K562 (cell line): ENCODE data around the gene ASRGL1. TPM values are rescaled to one million over a fixed set of nuclear protein-coding genes. Genes with fewer than 3 reads are reported as not detected.

Source experiments
- ATAC-seq: fragments of 200-7000 bp; cut with Tn5 transposase; 3 replicates; pipeline ENCODE4 v1.9.1; 2020; ENCODE audit warnings: moderate library complexity
- BruUV-seq: library from RNA; stranded (reverse); fragments of 400-500 nt; replicated peaks from 2 replicates; lab custom pipeline; 2021; lab: Mats Ljungman, UMichigan
- CTCF ChIA-PET: fragments of 300-600 bp; formaldehyde crosslinking; extraction: SDS; loops from one replicate; lab custom pipeline; 2021; ENCODE audit warnings: low intra/inter-chr PET ratio; lab: Yijun Ruan, JAX
- POLR2A ChIA-PET: fragments of 300-600, 350-650 bp; sonication (Branson Sonifier 250); formaldehyde crosslinking; extraction: SDS; loops from one replicate; lab custom pipeline; 2021; ENCODE audit warnings: antibody characterized with exemption, inconsistent platforms; lab: Yijun Ruan, JAX
- DNase-seq, 4 experiments: peaks; one replicate each; pipeline versions ENCODE4 v3.0.0 to v3.0.0-alpha.2; 2011 to 2018; ENCODE audit warnings: low spot score in 3 of 4, mixed read lengths in 3 of 4; ENCODE audit errors: extremely low read depth in 1 of 4
- FAIRE-seq: peaks from 2 replicates; lab custom pipeline; 2011; peaks lifted over from hg19 to GRCh38; lab: Jason Lieb, UNC
- H2AFZ ChIP-seq: 2 replicates; pipeline ENCODE4 v1.6.0; 2011; ENCODE audit warnings: low read depth, low read length, control low read depth, inconsistent platforms
- H3K27ac ChIP-seq: fragments of 200-600 bp; 3 replicates; pipeline ENCODE4 v1.8.0; 2011; ENCODE audit warnings: low read depth, mild to moderate bottlenecking, control low read depth, inconsistent platforms, low read length, moderate library complexity, mixed read lengths; ENCODE audit errors: extremely low read depth
- H3K27me3 ChIP-seq, 2 experiments: fragments of 300-600 bp in 1 of 2; 2 replicates in 1 of 2; 3 replicates in 1 of 2; pipeline versions ENCODE4 v1.6.0 to v1.8.0; 2011; ENCODE audit warnings: inconsistent platforms in 2 of 2, low read length in 2 of 2, mild to moderate bottlenecking in 1 of 2, mixed read lengths in 1 of 2, moderate library complexity in 1 of 2; ENCODE audit not compliant: control insufficient read depth in 2 of 2, insufficient read depth in 2 of 2
- H3K36me3 ChIP-seq: fragments of 300-600 bp; 3 replicates; pipeline ENCODE4 v1.8.0; 2011; ENCODE audit warnings: mild to moderate bottlenecking, low read length, inconsistent platforms; ENCODE audit not compliant: control insufficient read depth, insufficient read depth
- H3K4me1 ChIP-seq, 2 experiments: fragments of 200-600 bp in 1 of 2; replicated peaks in 1 of 2; 2 replicates in 1 of 2; 3 replicates in 1 of 2; pipeline versions ENCODE4 v1.5.1 to v1.8.0; 2011; ENCODE audit warnings: inconsistent platforms in 2 of 2, low read length in 2 of 2, mild to moderate bottlenecking in 1 of 2, mixed read lengths in 1 of 2, moderate library complexity in 1 of 2; ENCODE audit not compliant: control insufficient read depth in 2 of 2, insufficient read depth in 2 of 2
- H3K4me2 ChIP-seq: 2 replicates; pipeline ENCODE4 v1.6.1; 2011; ENCODE audit warnings: low read length, control low read depth, inconsistent platforms, mixed read lengths; ENCODE audit not compliant: insufficient read depth
- H3K4me3 ChIP-seq: fragments of 200-600 bp; sonication (generic), shearing (Covaris generic); 2 replicates; pipeline ENCODE4 v1.5.1; 2016; ENCODE audit warnings: control low read depth, inconsistent platforms
- H3K79me2 ChIP-seq: fragments of 200-600 bp; 3 replicates; pipeline ENCODE4 v1.8.0; 2011; ENCODE audit warnings: low read length, inconsistent platforms; ENCODE audit not compliant: control insufficient read depth, insufficient read depth
- H3K9ac ChIP-seq, 2 experiments: 2 replicates each; pipeline versions ENCODE4 v1.6.0 to v1.6.1; 2011; ENCODE audit warnings: low read depth in 2 of 2, low read length in 2 of 2, control low read depth in 1 of 2, inconsistent platforms in 1 of 2, mild to moderate bottlenecking in 1 of 2, mixed read lengths in 1 of 2; ENCODE audit not compliant: insufficient read depth in 1 of 2
- H3K9me1 ChIP-seq: one replicate; pipeline ENCODE4 v1.6.0; 2011; ENCODE audit warnings: inconsistent platforms, mild to moderate bottlenecking, low read length, moderate library complexity; ENCODE audit not compliant: control insufficient read depth, insufficient read depth
- H3K9me3 ChIP-seq: replicated peaks from 2 replicates; pipeline ENCODE4 v1.5.1; 2011; ENCODE audit warnings: low read depth, low read length, inconsistent platforms; ENCODE audit not compliant: control insufficient read depth, insufficient read depth
- H4K20me1 ChIP-seq: replicated peaks from 2 replicates; pipeline ENCODE4 v1.6.1; 2011; ENCODE audit warnings: low read length, inconsistent platforms, mixed read lengths; ENCODE audit not compliant: control insufficient read depth, insufficient read depth
- ARID1B ChIP-seq: fragments of 450-650 bp; IDR thresholded peaks from 2 replicates; pipeline ENCODE4 v1.6.1; 2016; ENCODE audit warnings: antibody characterized with exemption, mild to moderate bottlenecking, inconsistent platforms
- ATF1 ChIP-seq, 2 experiments: fragments of 450-650 bp in 1 of 2; IDR thresholded peaks; 2 replicates each; pipeline ENCODE4 v1.6.1; 2016; ENCODE audit warnings: missing compliant biosample characterization in 1 of 2, missing genetic modification characterization in 1 of 2
- ATF7 ChIP-seq: fragments of 450-650 bp; IDR thresholded peaks from 2 replicates; pipeline ENCODE4 v1.7.1; 2014; ENCODE audit warnings: mild to moderate bottlenecking, moderate library complexity
- CTBP1 ChIP-seq: fragments of 450-650 bp; IDR thresholded peaks from 2 replicates; pipeline ENCODE4 v1.6.1; 2016; ENCODE audit warnings: borderline replicate concordance
- HMGXB4 ChIP-seq: sonication (generic); formaldehyde crosslinking; IDR thresholded peaks from 2 replicates; pipeline ENCODE4 v1.8.1; 2023; ENCODE audit warnings: mild to moderate bottlenecking, missing genetic modification reagents
- LEF1 ChIP-seq: fragments of 450-650 bp; IDR thresholded peaks from 2 replicates; pipeline ENCODE4 v1.6.1; 2016; ENCODE audit warnings: mild to moderate bottlenecking
- MCM7 ChIP-seq, 2 experiments: fragments of 450-650 bp; IDR thresholded peaks; 2 replicates each; pipeline ENCODE4 v1.6.1; 2016 to 2018
- NCOA6 ChIP-seq: fragments of 450-650 bp; IDR thresholded peaks from 2 replicates; pipeline ENCODE4 v1.6.1; 2017; ENCODE audit warnings: mild to moderate bottlenecking
- NRF1 ChIP-seq, 2 experiments: fragments of 450-650 bp; IDR thresholded peaks in 1 of 2; conservative IDR thresholded peaks in 1 of 2; 2 replicates each; pipeline ENCODE4 v1.6.1; 2014; ENCODE audit warnings: mild to moderate bottlenecking in 2 of 2
- SMARCA4 ChIP-seq: fragments of 450-650 bp; IDR thresholded peaks from 2 replicates; pipeline ENCODE4 v1.6.1; 2016
- TAL1 ChIP-seq: fragments of 450-650 bp; IDR thresholded peaks from 2 replicates; pipeline ENCODE4 v1.6.1; 2016; ENCODE audit warnings: mild to moderate bottlenecking
- ZBTB43 ChIP-seq: sonication (generic); formaldehyde crosslinking; IDR thresholded peaks from 2 replicates; pipeline ENCODE4 v1.8.0; 2023; ENCODE audit warnings: mild to moderate bottlenecking, missing genetic modification reagents
- ZBTB7A ChIP-seq: IDR thresholded peaks from 2 replicates; pipeline ENCODE4 v1.6.1; 2011; ENCODE audit warnings: low read depth, mild to moderate bottlenecking, low read length, moderate library complexity, borderline replicate concordance; ENCODE audit not compliant: control insufficient read depth
- ZFPM2 ChIP-seq: fragments of 250-450 bp; sonication (Bioruptor Pico); IDR thresholded peaks from 2 replicates; pipeline ENCODE4 v1.5.1; 2022; ENCODE audit warnings: mild to moderate bottlenecking
- ZNF324 ChIP-seq: fragments of 250-450 bp; sonication (Bioruptor Pico); IDR thresholded peaks from 2 replicates; pipeline ENCODE4 v1.4.0; 2020; ENCODE audit warnings: mild to moderate bottlenecking
- ZZZ3 ChIP-seq: fragments of 450-650 bp; IDR thresholded peaks from 2 replicates; pipeline ENCODE4 v1.6.1; 2016; ENCODE audit warnings: antibody characterized with exemption, mild to moderate bottlenecking, moderate library complexity
- WGBS: fragments of 100-300 bp; shearing (Covaris generic); methylation state at CpG from one replicate; pipeline ENCODE4 v1.1.6; 2016; ENCODE audit warnings: low coverage, mixed read lengths; ENCODE audit not compliant: insufficient coverage; ENCODE audit errors: missing lambda C conversion rate; 5-methylcytosine and 5-hydroxymethylcytosine counted together
- in situ Hi-C: fragments of 300-500 bp; cut with MboI; formaldehyde crosslinking; loops from 4 replicates; pipeline ENCODE4 v1.15.0; 2018; ENCODE audit warnings: inconsistent platforms, mixed read lengths
- intact Hi-C: fragments of 100-400 bp; cut with micrococcal nuclease; formaldehyde crosslinking; loops from 2 replicates; pipeline ENCODE4 v1.14.2; 2022
- polyA plus RNA-seq, 8 experiments: library from polyadenylated mRNA; depleted of rRNA in 4 of 8; stranded (reverse) in 5 of 8; unstranded in 3 of 8; fragments of >200 nt; fragmentation: Nextera tagmentation in 2 of 8; fragmentation: Illumina TruSeq in 1 of 8; extraction: Ambion mirVana in 2 of 8; extraction: Trizol in 1 of 8; gene quantifications; 2 replicates each; pipeline versions ENCODE4 v1.2.1 to v1.2.3, GENCODE V29; 2011 to 2014; ENCODE audit warnings: inconsistent platforms in 1 of 8, missing spikeins in 1 of 8
- total RNA-seq, 7 experiments: library from RNA; depleted of rRNA in 6 of 7; stranded (reverse); fragments of >200 nt in 6 of 7; fragmentation: Illumina TruSeq in 2 of 7; extraction: Trizol in 2 of 7; gene quantifications; 2 replicates each; pipeline versions ENCODE4 v1.2.1 to v1.2.3, GENCODE V29; 2011 to 2021; ENCODE audit warnings: low replicate concordance in 1 of 7
- TF ChIP-seq, protein P1 (sequence below): fragments of 450-650 bp; conservative IDR thresholded peaks from 2 replicates; pipeline ENCODE4 v1.6.1; 2016; ENCODE audit warnings: missing genetic modification characterization, low read depth, mild to moderate bottlenecking, missing compliant biosample characterization, moderate library complexity

Gene ASRGL1
- total and polyA plus RNA-seq, 9 of the 15 experiments (the other 6 are each of a cell fraction or from before 2014, with no cell fraction given), result 3.1 to 23.0 (median 11.2) TPM

DNA sequence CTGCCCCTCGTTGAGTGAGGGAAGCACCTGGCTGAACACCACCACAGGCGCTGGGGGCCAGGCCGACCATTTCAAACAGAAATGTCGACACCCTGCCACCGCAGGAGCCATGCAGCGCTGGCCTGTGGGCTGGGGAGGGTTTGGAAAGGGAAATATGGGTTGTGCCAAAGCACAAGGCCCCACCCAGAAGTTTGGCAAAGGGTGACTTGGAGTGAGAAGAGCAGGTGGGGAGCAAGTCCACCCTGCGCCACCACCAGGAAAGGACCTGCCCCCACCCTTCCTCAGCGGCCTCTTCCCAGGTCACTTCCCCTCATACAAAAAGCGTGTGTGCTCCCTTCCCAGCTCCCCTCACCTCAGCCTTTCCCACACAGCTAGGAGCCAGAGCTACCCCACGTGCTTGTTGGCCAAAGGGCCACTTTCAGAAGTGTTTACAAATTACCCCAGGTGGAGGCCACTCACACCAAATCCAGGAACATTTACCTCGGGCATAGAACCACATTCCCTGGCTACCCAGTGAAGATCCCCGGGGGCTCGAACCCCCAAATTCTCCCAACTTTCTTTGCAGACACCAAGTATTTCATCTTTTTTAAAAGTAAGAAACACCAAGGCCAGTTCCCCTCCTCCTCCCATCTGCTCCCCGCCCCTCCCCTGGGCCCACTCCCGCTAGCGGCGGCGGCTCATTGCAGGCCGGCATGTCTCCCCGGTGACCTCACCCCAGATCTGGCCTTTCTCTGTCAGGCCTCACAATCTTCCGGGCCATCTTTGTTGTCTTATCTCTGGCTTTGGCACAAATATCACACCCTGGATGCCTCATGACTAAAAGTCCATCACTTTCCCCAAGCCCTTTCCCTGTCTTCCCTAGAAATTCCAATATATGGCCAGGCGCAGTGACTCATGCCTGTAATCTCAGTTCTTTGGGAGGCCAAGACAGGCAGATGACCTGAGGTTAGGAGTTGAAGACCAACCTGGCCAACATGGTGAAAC is 61.1 kb downstream of the ASRGL1 start:
- peak; percentile 55 for ATAC-seq
- peaks cover 61 to 81% of the 10 kb centered on the region in 2 experiments for H3K4me1 ChIP-seq
- intact Hi-C loops, result loop anchor here (5.0 to 10.0 kb wide), 4 partner anchors 309 to 459 kb away; partner anchors contain the start of genes BSCL2, GNG3 and POLR2G
- TF ChIP-seq ZFPM2 (CRISPR knock-in tag) (no peak), NRF1 (conservative IDR thresholded peaks at IDR 0.05 in 1 of 2, IDR thresholded peaks at IDR 0.05 in 1 of 2) (0 out of 4 replicates have a peak, but pooled peaks of 1 of the 2 experiments have one; percentile 20), ATF1 (CRISPR knock-in tag; IDR thresholded peaks at IDR 0.05) (no peak), ATF1 (tag; IDR thresholded peaks at IDR 0.05) (peak; percentile 46), NCOA6 (no peak), ZZZ3 (no peak), ATF7 (peak; percentile 79), CTBP1 (peak; percentile 84), ZNF324 (CRISPR knock-in tag) (no peak), ARID1B (peak; percentile 88), LEF1 (no peak), SMARCA4 (peak; percentile 89), MCM7 (IDR thresholded peaks at IDR 0.05) (no peak), ZBTB7A (peak; percentile 33; the same call in 1 of the 2 replicates), HMGXB4 (no peak), ZBTB43 (CRISPR knock-in tag) (no peak), TAL1 (peak; percentile 47; the same call in 1 of the 2 replicates)
- TF ChIP-seq, protein P1, sequence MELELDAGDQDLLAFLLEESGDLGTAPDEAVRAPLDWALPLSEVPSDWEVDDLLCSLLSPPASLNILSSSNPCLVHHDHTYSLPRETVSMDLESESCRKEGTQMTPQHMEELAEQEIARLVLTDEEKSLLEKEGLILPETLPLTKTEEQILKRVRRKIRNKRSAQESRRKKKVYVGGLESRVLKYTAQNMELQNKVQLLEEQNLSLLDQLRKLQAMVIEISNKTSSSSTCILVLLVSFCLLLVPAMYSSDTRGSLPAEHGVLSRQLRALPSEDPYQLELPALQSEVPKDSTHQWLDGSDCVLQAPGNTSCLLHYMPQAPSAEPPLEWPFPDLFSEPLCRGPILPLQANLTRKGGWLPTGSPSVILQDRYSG (tag), result no peak

More for the DNA sequence above, 61.1 kb downstream of the ASRGL1 start:
- 24% methylated on average over 22 of the region's 22 CpGs for WGBS
- in situ Hi-C loops, result loop anchor here (10.0 to 25.0 kb wide), 3 partner anchors 156 to 614 kb away; partner anchors contain the start of gene SLC22A8
- FAIRE-seq (peak; percentile 66), DNase-seq (peak; percentile 75 to 81 (median 79))
- Histone ChIP-seq H4K20me1 (no peaks in the 10 kb centered on the region), H3K9me3 (no peaks in the 10 kb centered on the region), H3K27me3 (no peaks in the 10 kb centered on the region), H3K9me1 (no peaks in the 10 kb centered on the region), H3K27ac (peak overlapping the region; percentile 65), H3K9ac (peak overlapping the region; percentile 55 to 81), H3K4me3 (no peak overlapping the region), H2AFZ (peak overlapping the region; percentile 97), H3K36me3 (no peaks in the 10 kb centered on the region), H3K4me2 (peak overlapping the region; percentile 28; the same call in 1 of the 2 replicates), H3K79me2 (no peaks in the 10 kb centered on the region)
- no TSS peak for BruUV-seq
- CTCF ChIA-PET, result no interaction called here
- POLR2A ChIA-PET, result interaction anchor here (0.7 to 1.2 kb wide), 2 partner anchors 13 to 162 kb away, joined by 3 read pairs; no protein-coding TSS in a partner anchor
